OCI-LY3 (cell line): Measurements from ENCODE around the gene EME1.

Source experiments
- H2AFZ ChIP-seq: fragments of 200-600, 300-600 bp; shearing (Covaris generic); 2 replicates; pipeline ENCODE4 v1.6.0; 2014; ENCODE audit warnings: antibody characterized with exemption, low read depth, low read length
- H3K27ac ChIP-seq: fragments of 200-600, 300-600 bp; sonication (generic); 2 replicates; pipeline ENCODE4 v1.5.1; 2014; ENCODE audit warnings: mild to moderate bottlenecking, low read length, moderate library complexity, mixed read lengths
- H3K27me3 ChIP-seq: fragments of 200-600, 300-600 bp; sonication (generic); 2 replicates; pipeline ENCODE4 v1.6.1; 2014; ENCODE audit warnings: low read depth, low read length, mixed read lengths
- H3K36me3 ChIP-seq: fragments of 200-600, 300-600 bp; sonication (generic); replicated peaks from 2 replicates; pipeline ENCODE3; 2014; ENCODE audit warnings: low read depth, low read length, mixed read lengths
- H3K4me1 ChIP-seq: fragments of 300-600, 200-600 bp; sonication (generic); 2 replicates; pipeline ENCODE4 v1.6.1; 2014; ENCODE audit warnings: low read length, mixed read lengths
- H3K4me2 ChIP-seq: fragments of 200-600, 300-600 bp; sonication (generic); 2 replicates; pipeline ENCODE4 v1.6.1; 2014; ENCODE audit warnings: low read length, mixed read lengths
- H3K4me3 ChIP-seq: fragments of 300-600, 200-600 bp; sonication (generic); 2 replicates; pipeline ENCODE4 v1.5.1; 2014; ENCODE audit warnings: antibody characterized with exemption, mild to moderate bottlenecking, low read length, moderate library complexity
- H3K79me2 ChIP-seq: fragments of 300-600, 200-600 bp; shearing (Covaris generic); 2 replicates; pipeline ENCODE4 v1.6.1; 2014; ENCODE audit warnings: mild to moderate bottlenecking, low read length, mixed read lengths
- H3K9ac ChIP-seq: fragments of 300-600, 200-600 bp; shearing (Covaris generic); 2 replicates; pipeline ENCODE4 v1.6.0; 2014; ENCODE audit warnings: mild to moderate bottlenecking, low read length, moderate library complexity
- H3K9me3 ChIP-seq: fragments of 200-600, 300-600 bp; shearing (Covaris generic); 2 replicates; pipeline ENCODE4 v1.6.1; 2014; ENCODE audit warnings: low read length, mixed read lengths; ENCODE audit not compliant: insufficient read depth
- H4K20me1 ChIP-seq: fragments of 200-600, 300-600 bp; sonication (generic); 2 replicates; pipeline ENCODE4 v1.6.1; 2016; ENCODE audit warnings: low read length, mixed read lengths; ENCODE audit not compliant: insufficient read depth
- EZH2phosphoT487 ChIP-seq: fragments of 200-600 bp; shearing (Covaris generic); IDR thresholded peaks from 2 replicates; pipeline ENCODE4 v1.6.1; 2018; ENCODE audit warnings: antibody characterized with exemption, mixed run types, low read depth
- TF ChIP-seq, protein P1 (sequence below): fragments of 200-600, 300-600 bp; sonication (generic); IDR thresholded peaks from 2 replicates; pipeline ENCODE4 v1.5.1; 2014; ENCODE audit warnings: antibody characterized with exemption, low read length, low read depth

EME1 gene

DNA sequence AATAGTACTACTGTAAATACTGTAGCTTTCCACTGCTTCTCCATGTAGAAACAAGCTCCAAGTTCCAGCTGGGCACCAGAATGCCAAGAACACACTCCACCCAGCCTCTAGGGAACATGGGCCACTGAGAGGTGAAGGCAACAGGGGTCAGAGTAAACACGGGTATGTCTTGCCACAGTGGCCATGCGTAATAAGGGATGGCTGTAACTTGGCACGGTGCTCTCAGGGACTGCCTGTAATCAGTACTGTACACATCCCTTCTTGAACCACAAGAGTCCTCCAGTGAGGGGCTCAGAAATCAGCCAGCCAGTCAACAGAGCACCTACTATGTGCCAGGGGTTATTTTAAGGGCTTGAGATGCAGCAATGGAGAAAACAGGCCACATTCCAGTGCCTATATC is 13.5 kb downstream of the EME1 start:
- no peak overlapping the region for H3K9ac ChIP-seq
- H3K79me2 ChIP-seq, result peaks cover 9% of the 10 kb centered on the region; the same call in 1 of the 2 replicates
- H3K4me3 ChIP-seq, result no peak overlapping the region
- H2AFZ ChIP-seq, result no peak overlapping the region
- H3K36me3 ChIP-seq, result peaks cover 83% of the 10 kb centered on the region
- no peaks in the 10 kb centered on the region for H3K27me3 ChIP-seq
- H3K27ac ChIP-seq, result no peak overlapping the region
- no peak for TF ChIP-seq EZH2phosphoT487
- TF ChIP-seq, protein P1, sequence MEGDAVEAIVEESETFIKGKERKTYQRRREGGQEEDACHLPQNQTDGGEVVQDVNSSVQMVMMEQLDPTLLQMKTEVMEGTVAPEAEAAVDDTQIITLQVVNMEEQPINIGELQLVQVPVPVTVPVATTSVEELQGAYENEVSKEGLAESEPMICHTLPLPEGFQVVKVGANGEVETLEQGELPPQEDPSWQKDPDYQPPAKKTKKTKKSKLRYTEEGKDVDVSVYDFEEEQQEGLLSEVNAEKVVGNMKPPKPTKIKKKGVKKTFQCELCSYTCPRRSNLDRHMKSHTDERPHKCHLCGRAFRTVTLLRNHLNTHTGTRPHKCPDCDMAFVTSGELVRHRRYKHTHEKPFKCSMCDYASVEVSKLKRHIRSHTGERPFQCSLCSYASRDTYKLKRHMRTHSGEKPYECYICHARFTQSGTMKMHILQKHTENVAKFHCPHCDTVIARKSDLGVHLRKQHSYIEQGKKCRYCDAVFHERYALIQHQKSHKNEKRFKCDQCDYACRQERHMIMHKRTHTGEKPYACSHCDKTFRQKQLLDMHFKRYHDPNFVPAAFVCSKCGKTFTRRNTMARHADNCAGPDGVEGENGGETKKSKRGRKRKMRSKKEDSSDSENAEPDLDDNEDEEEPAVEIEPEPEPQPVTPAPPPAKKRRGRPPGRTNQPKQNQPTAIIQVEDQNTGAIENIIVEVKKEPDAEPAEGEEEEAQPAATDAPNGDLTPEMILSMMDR, result no peak
- no peak overlapping the region for H3K4me2 ChIP-seq
- H4K20me1 ChIP-seq, result no peaks in the 10 kb centered on the region
- no peaks in the 10 kb centered on the region for H3K9me3 ChIP-seq
- peaks cover 7% of the 10 kb centered on the region for H3K4me1 ChIP-seq

DNA sequence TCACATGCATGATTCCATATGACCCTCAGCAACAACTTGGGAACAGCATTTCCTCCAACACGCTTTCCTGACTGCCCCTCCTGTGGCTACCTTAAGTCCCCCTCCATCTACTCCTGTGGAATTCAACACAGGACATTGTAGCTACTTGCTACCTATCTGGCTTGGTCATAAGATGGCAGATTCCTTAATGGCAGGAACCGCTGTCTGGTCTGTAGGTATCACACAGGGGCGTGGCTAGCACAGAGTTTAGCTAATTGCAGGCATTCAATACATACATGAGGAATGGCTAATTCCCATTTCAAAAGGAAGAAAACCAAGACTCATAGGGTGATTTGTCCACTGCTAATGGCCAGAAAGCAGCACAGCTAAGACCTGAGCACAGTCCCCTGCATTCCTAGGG is 15.7 kb downstream of the EME1 start:
- Histone ChIP-seq H3K4me1 (peaks cover 18% of the 10 kb centered on the region), H3K36me3 (peaks cover 84% of the 10 kb centered on the region), H4K20me1 (no peaks in the 10 kb centered on the region), H3K9me3 (no peaks in the 10 kb centered on the region), H3K27ac (no peak overlapping the region), H2AFZ (no peak overlapping the region), H3K4me2 (no peak overlapping the region), H3K9ac (no peak overlapping the region), H3K4me3 (no peak overlapping the region), H3K79me2 (peaks cover 17% of the 10 kb centered on the region; the same call in 1 of the 2 replicates), H3K27me3 (no peaks in the 10 kb centered on the region)
- TF ChIP-seq, protein P1, result no peak
- TF ChIP-seq EZH2phosphoT487, result no peak

DNA sequence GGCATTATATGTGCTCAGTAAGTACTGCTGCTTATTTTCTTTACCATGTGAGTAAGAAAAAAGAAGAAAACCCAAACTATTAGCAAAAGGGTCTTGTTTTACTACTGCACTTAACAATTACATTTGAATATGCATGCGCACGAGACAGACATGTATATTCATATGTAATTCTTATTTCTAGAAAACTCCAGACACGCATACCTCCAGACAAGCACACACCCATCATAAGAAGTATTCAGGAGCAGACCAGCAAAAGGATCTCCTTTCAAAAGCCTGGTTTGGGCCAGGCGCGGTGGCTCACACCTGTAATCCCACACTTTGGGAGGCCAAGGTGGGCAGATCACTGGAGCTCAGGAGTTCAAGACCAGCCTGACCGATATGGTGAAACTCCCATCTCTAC is 16.5 kb downstream of the EME1 start:
- Histone ChIP-seq H3K4me2 (no peak overlapping the region), H3K9me3 (no peaks in the 10 kb centered on the region), H3K4me3 (no peak overlapping the region), H3K36me3 (peaks cover 87% of the 10 kb centered on the region), H3K4me1 (peaks cover 18% of the 10 kb centered on the region), H3K27ac (no peak overlapping the region), H4K20me1 (no peaks in the 10 kb centered on the region), H3K79me2 (peaks cover 25% of the 10 kb centered on the region), H3K27me3 (no peaks in the 10 kb centered on the region), H2AFZ (no peak overlapping the region), H3K9ac (no peak overlapping the region)
- no peak for TF ChIP-seq EZH2phosphoT487
- TF ChIP-seq, protein P1, result no peak

DNA sequence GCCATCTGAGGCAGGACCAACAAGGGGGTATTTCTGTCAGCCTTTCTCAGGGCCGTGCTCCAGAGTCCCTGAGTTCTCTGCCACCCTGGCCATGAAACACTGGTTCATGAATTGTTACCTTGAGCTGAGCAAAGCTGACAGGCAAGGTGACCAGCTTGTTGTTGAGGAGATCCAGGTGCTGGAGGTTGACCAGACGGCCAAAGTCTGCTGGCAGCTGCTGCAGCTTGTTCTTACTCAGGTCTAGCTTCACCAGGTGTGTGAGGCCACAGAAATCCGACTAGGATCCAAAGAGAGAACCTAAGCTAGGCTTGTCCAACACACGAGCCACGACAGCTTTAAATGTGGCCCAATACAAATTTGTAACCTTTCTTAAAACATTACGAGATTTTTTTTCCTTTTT is 19.6 kb downstream of the EME1 start:
- H3K9ac ChIP-seq, result no peak overlapping the region
- peaks cover 75% of the 10 kb centered on the region for H3K36me3 ChIP-seq
- no peaks in the 10 kb centered on the region for H3K27me3 ChIP-seq
- H3K4me1 ChIP-seq, result peaks cover 30% of the 10 kb centered on the region
- H2AFZ ChIP-seq, result no peak overlapping the region
- no peak overlapping the region for H3K27ac ChIP-seq
- no peak overlapping the region for H3K4me2 ChIP-seq
- no peaks in the 10 kb centered on the region for H3K9me3 ChIP-seq
- no peak overlapping the region for H3K4me3 ChIP-seq
- H4K20me1 ChIP-seq, result peaks cover 13% of the 10 kb centered on the region; the same call in 1 of the 2 replicates
- H3K79me2 ChIP-seq, result peaks cover 56% of the 10 kb centered on the region
- no peak for TF ChIP-seq EZH2phosphoT487
- TF ChIP-seq, protein P1, result no peak
